Tibial nerve (tissue), 4 donors: ENCODE measurements around the gene TEX2. TPM values are rescaled to one million over a fixed set of nuclear protein-coding genes. Genes with fewer than 3 reads are reported as not detected.
"Not testable (repeated sequence)": the region's sequence is repeated elsewhere in the genome, so short reads cannot be mapped to it uniquely, and the experiment has no call there.

Source experiments
- DNase-seq, 2 donors: peaks; one replicate each; pipeline ENCODE4 v3.0.0-alpha.2; 2019; ENCODE audit warnings: low spot score in 2 of 2
- H3K27ac ChIP-seq, 4 donors: fragments of 200-600 bp; sonication (generic) in 3 of 4; one replicate each; pipeline ENCODE4 v1.5.1; 2017 to 2019; ENCODE audit warnings: mild to moderate bottlenecking in 1 of 4
- H3K27me3 ChIP-seq, 2 donors: fragments of 200-600 bp; sonication (generic) in 1 of 2; one replicate each; pipeline versions ENCODE4 v1.5.1 to v1.6.0; 2017 to 2019
- H3K36me3 ChIP-seq, 3 donors: fragments of 200-600 bp; sonication (generic); one replicate each; pipeline ENCODE4 v1.5.1; 2018 to 2019
- H3K4me1 ChIP-seq, 4 donors: fragments of 200-600 bp; sonication (generic) in 3 of 4; one replicate each; pipeline ENCODE4 v1.5.1; 2017 to 2019
- H3K4me3 ChIP-seq, 4 donors: fragments of 200-600 bp; sonication (generic) in 3 of 4; one replicate each; pipeline ENCODE4 v1.5.1; 2017 to 2019; ENCODE audit warnings: mild to moderate bottlenecking in 1 of 4, moderate library complexity in 1 of 4
- H3K9me3 ChIP-seq, 4 donors: fragments of 200-600 bp; sonication (generic) in 3 of 4; one replicate each; pipeline ENCODE4 v1.5.1; 2017 to 2019
- EP300 ChIP-seq, 2 donors: sonication (generic); formaldehyde crosslinking; IDR thresholded peaks; one replicate each; pipeline ENCODE4 v1.6.1; 2017; ENCODE audit warnings: antibody characterized with exemption in 2 of 2, mild to moderate bottlenecking in 1 of 2
- POLR2A ChIP-seq, 2 donors: fragments of 450-650 bp; IDR thresholded peaks; one replicate each; pipeline ENCODE4 v1.6.1; 2017; ENCODE audit warnings: antibody characterized with exemption in 2 of 2, mild to moderate bottlenecking in 2 of 2, moderate library complexity in 2 of 2
- WGBS, 2 donors: methylation state at CpG; one replicate each; pipeline ENCODE4 v1.1.5; 2018; 5-methylcytosine and 5-hydroxymethylcytosine counted together
- total RNA-seq, 4 donors: library from RNA; depleted of rRNA; stranded (reverse); fragments of >200 nt; gene quantifications; one replicate each; pipeline ENCODE4 v1.1.0, GENCODE V29; 2016
- TF ChIP-seq, protein P1 (sequence below), 5 experiments: fragments of 200-600 bp in 3 of 5; fragments of 450-650 bp in 2 of 5; sonication (generic) in 3 of 5; IDR thresholded peaks; one replicate each; pipeline ENCODE4 v1.5.1; 2016 to 2019; ENCODE audit warnings: antibody characterized with exemption in 5 of 5, mild to moderate bottlenecking in 3 of 5, moderate library complexity in 2 of 5

TEX2 gene
- total RNA-seq, 4 donors from 2014 or later: 32.6 to 110 (median 59.7) TPM

DNA sequence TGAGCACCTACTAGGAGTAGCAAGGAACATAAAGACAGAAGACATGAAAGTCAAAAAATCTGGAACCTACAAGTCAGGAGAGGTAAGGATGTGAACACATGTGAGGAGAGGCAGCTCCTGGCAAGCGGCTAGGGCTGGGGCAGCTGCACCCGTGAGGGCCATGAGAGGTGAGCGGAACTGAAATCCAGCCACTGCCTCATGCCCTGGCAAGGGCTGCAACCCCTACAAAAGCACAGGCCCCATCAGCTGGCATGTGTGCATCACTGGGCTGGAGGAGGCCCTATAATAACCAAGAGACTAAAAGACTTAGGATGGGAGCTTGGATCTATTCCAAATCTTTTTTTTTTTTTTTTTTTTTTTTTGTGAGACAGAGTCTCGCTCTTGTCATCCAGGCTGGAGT, 92.8 kb downstream of the TEX2 start:
- no peak overlapping the region for H3K27ac ChIP-seq
- H3K4me1 ChIP-seq: peaks cover 0 to 6% (median 0%) of the 10 kb centered on the region in 4 donors
- H3K27me3 ChIP-seq: no peaks in the 10 kb centered on the region
- no peaks in the 10 kb centered on the region for H3K9me3 ChIP-seq
- DNase-seq: no peak
- H3K4me3 ChIP-seq: no peak overlapping the region
- WGBS, 2 donors: 90 to 94% methylated on average over 4 of the region's 4 CpGs
- peaks cover 0 to 69% (median 0%) of the 10 kb centered on the region in 3 donors for H3K36me3 ChIP-seq
- TF ChIP-seq POLR2A (IDR thresholded peaks at IDR 0.05) (no peak), EP300 (IDR thresholded peaks at IDR 0.05) (no peak)
- TF ChIP-seq, protein P1, sequence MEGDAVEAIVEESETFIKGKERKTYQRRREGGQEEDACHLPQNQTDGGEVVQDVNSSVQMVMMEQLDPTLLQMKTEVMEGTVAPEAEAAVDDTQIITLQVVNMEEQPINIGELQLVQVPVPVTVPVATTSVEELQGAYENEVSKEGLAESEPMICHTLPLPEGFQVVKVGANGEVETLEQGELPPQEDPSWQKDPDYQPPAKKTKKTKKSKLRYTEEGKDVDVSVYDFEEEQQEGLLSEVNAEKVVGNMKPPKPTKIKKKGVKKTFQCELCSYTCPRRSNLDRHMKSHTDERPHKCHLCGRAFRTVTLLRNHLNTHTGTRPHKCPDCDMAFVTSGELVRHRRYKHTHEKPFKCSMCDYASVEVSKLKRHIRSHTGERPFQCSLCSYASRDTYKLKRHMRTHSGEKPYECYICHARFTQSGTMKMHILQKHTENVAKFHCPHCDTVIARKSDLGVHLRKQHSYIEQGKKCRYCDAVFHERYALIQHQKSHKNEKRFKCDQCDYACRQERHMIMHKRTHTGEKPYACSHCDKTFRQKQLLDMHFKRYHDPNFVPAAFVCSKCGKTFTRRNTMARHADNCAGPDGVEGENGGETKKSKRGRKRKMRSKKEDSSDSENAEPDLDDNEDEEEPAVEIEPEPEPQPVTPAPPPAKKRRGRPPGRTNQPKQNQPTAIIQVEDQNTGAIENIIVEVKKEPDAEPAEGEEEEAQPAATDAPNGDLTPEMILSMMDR (IDR thresholded peaks at IDR 0.05): no peak

DNA sequence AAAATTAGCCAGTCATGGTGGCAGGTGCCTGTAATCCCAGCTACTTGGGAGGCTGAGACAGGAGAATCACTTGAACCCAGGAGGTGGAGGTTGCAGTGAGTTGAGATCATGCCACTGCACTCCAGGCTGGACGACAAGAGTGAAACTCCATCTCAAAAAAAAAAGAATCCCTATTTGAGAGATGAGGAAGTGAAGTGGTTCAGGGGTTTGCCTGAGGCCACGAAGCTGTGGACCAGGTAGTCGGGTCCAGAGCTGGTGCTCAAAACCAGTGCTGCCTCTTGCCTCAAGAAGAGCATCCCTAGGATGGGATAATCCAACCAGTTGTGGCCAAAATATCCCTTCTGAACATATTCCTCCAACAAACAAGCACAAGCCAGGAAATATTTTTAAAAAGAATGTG, 95.4 kb downstream of the TEX2 start:
- not testable (repeated sequence) for H3K4me1 ChIP-seq, H3K27ac ChIP-seq, H3K9me3 ChIP-seq, DNase-seq, H3K27me3 ChIP-seq, H3K4me3 ChIP-seq
- peaks cover 0 to 57% (median 0%) of the 10 kb centered on the region in 3 donors for H3K36me3 ChIP-seq
- 82 to 92% methylated on average over 3 of the region's 3 CpGs for WGBS, 2 donors

DNA sequence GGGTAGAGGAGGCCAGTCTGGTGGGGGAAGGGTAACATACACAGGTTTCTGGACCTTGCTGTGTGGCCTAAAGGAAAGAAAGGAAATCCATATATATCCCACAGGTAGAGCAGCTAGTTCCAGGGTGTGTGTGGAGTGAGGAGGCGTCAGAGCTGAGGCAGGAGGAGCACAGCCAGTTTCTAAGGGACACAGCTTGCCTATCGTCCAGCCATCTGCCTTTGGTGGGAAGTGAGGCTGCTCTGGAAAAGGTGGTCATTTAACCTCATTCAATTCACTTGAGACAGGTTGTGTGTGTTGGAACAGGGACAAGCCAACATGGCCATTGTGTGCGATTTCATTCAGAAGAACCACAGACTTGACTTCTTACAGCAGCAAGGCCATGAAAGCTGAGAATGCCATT, 96.2 kb downstream of the TEX2 start:
- H3K4me1 ChIP-seq: no peaks in the 10 kb centered on the region
- DNase-seq: no peak
- no peak overlapping the region for H3K4me3 ChIP-seq
- 89 to 93% methylated on average over 3 of the region's 3 CpGs for WGBS, 2 donors
- H3K9me3 ChIP-seq: no peaks in the 10 kb centered on the region
- TF ChIP-seq, protein P1 (IDR thresholded peaks at IDR 0.05): no peak
- TF ChIP-seq POLR2A (IDR thresholded peaks at IDR 0.05): no peak
- TF ChIP-seq EP300 (IDR thresholded peaks at IDR 0.05): no peak
- no peaks in the 10 kb centered on the region for H3K27me3 ChIP-seq
- H3K36me3 ChIP-seq: peaks cover 0 to 56% (median 0%) of the 10 kb centered on the region in 3 donors
- no peak overlapping the region for H3K27ac ChIP-seq

DNA sequence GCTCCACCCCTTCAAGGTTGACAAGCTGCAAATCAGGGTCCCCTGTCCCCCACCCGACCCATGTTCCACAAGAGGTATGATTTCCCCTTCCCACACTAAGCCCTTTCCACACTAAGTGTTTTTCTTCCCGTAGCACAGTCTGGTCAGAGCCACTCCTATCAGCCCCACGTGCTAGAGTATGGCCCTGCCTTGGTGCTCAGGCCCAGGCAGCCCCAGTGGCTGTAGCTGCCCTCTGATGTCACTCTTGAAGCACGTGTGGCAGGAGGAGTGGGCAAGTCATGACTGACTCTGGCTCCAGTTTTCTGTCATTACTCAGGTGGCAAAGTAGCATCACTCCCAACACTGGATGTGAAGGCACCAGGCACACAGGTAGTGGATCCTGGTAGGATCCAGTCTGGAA, 97.7 kb downstream of the TEX2 start:
- no peak overlapping the region for H3K4me3 ChIP-seq
- H3K4me1 ChIP-seq: no peaks in the 10 kb centered on the region
- no peak for TF ChIP-seq EP300 (IDR thresholded peaks at IDR 0.05)
- TF ChIP-seq, protein P1 (IDR thresholded peaks at IDR 0.05): no peak
- no peaks in the 10 kb centered on the region for H3K27me3 ChIP-seq
- no peak for DNase-seq
- no peak overlapping the region for H3K27ac ChIP-seq
- no peaks in the 10 kb centered on the region for H3K9me3 ChIP-seq
- 90 to 96% methylated on average over 4 of the region's 4 CpGs for WGBS, 2 donors
- H3K36me3 ChIP-seq: peaks cover 0 to 43% (median 0%) of the 10 kb centered on the region in 3 donors

DNA sequence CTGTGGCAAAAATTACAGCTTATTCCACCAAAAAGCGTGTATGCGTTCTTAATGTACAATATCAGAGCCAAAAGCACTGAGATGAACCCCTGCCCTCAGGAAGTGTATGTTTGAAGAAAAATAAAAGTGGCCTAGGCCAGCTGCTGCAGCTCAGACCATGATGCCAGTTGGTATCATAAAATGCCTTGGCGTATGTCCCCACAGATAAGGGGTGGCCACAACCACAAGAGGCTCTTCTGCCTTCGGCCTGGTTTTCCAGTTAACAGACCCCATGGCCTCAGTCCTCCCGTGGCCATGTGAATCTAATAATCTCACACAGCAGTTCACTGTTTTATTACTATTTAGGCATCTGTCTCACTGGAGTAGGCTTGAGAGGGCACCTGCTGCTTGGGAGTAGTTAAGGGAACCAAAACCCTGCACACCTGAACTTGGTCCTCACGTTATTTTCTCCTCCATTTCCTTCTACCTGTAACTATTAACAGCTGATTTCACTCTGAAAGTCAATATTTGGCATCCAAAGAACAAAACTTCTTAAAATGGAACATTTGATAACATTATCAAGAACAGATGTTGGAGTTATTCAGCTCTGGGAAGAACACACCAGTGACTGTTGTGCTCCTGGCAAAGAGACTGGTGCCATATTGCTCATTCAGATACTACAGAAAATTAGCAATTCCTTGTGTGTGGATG, 98.3 kb downstream of the TEX2 start:
- TF ChIP-seq, protein P1 (IDR thresholded peaks at IDR 0.05): no peak
- TF ChIP-seq EP300 (IDR thresholded peaks at IDR 0.05) (no peak), POLR2A (IDR thresholded peaks at IDR 0.05) (no peak)
- H3K4me3 ChIP-seq: no peak overlapping the region
- no peaks in the 10 kb centered on the region for H3K4me1 ChIP-seq
- no peaks in the 10 kb centered on the region for H3K27me3 ChIP-seq
- H3K36me3 ChIP-seq: peaks cover 0 to 38% (median 0%) of the 10 kb centered on the region in 3 donors
- no peaks in the 10 kb centered on the region for H3K9me3 ChIP-seq
- WGBS, 2 donors: 91 to 96% methylated on average over 6 of the region's 6 CpGs
- DNase-seq: no peak
- no peak overlapping the region for H3K27ac ChIP-seq
